Measurements from ENCODE around the gene PAK1.

DNA sequence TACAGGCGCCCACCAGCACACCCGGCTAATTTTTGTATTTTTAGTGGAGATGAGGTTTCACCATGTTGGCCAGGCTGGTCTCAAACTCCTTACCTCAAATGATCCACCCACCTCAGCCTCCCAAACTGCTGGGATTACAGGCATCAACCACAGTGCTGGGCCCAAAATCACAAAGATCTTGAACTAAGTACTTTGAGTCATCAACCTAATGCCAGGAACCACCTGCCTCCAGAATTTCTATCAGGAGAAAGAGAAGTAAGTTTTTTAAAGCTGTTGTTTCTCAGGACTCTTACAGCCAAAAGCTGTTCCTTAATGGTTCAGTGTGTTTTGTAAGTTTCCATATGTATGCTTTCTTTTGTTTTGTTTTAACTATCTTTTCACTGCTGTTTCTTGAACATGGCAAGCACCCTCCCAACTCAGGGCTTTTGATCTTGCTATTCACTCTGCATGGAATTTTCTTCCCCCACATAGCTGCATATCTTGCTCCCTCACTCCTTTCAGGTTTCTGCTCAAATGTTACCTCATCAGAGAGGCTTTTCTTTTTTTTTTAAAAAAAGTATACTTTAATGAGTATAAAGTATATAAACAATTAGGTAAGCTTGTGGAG lies 6.0 kb upstream of the PAK1 start:
- TF ChIP-seq, protein P1, sequence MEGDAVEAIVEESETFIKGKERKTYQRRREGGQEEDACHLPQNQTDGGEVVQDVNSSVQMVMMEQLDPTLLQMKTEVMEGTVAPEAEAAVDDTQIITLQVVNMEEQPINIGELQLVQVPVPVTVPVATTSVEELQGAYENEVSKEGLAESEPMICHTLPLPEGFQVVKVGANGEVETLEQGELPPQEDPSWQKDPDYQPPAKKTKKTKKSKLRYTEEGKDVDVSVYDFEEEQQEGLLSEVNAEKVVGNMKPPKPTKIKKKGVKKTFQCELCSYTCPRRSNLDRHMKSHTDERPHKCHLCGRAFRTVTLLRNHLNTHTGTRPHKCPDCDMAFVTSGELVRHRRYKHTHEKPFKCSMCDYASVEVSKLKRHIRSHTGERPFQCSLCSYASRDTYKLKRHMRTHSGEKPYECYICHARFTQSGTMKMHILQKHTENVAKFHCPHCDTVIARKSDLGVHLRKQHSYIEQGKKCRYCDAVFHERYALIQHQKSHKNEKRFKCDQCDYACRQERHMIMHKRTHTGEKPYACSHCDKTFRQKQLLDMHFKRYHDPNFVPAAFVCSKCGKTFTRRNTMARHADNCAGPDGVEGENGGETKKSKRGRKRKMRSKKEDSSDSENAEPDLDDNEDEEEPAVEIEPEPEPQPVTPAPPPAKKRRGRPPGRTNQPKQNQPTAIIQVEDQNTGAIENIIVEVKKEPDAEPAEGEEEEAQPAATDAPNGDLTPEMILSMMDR (optimal IDR thresholded peaks at IDR 0.05 in 1 of 3, IDR thresholded peaks at IDR 0.05 in 1 of 3, conservative IDR thresholded peaks at IDR 0.05 in 1 of 3; ENCODE audit: extremely low read depth in 1 of 3, insufficient read depth in 2 of 3, low read length in 3 of 3) = no peak
- no peak for TF ChIP-seq EZH2 (IDR thresholded peaks at IDR 0.05; ENCODE audit: low read length)
